Osteocyte (in vitro differentiated cells): ENCODE measurements around the gene CPLANE2. TPM values are rescaled to one million over a fixed set of nuclear protein-coding genes. Genes with fewer than 3 reads are reported as not detected.

ENCODE experiments used
- DNase-seq: peaks from one replicate; pipeline ENCODE4 v3.0.0; 2021; ENCODE audit warnings: mixed read lengths; ENCODE audit not compliant: unreplicated experiment; ENCODE audit errors: extremely low spot score
- H3K27ac Mint-ChIP-seq: one replicate; pipeline ENCODE4 v1.8.0; 2021; ENCODE audit warnings: mild to moderate bottlenecking, mixed read lengths; ENCODE audit not compliant: unreplicated experiment
- H3K27me3 Mint-ChIP-seq: one replicate; pipeline ENCODE4 v1.8.0; 2021; ENCODE audit warnings: mixed read lengths; ENCODE audit not compliant: unreplicated experiment
- H3K36me3 Mint-ChIP-seq: one replicate; pipeline ENCODE4 v1.8.0; 2021; ENCODE audit warnings: mixed read lengths; ENCODE audit not compliant: unreplicated experiment
- H3K4me1 Mint-ChIP-seq: one replicate; pipeline ENCODE4 v1.8.0; 2021; ENCODE audit warnings: mixed read lengths; ENCODE audit not compliant: unreplicated experiment
- H3K4me3 Mint-ChIP-seq: one replicate; pipeline ENCODE4 v1.8.0; 2021; ENCODE audit warnings: mild to moderate bottlenecking, moderate library complexity, mixed read lengths; ENCODE audit not compliant: unreplicated experiment
- H3K9me3 Mint-ChIP-seq: one replicate; pipeline ENCODE4 v1.8.0; 2021; ENCODE audit warnings: mixed read lengths; ENCODE audit not compliant: unreplicated experiment
- CTCF ChIP-seq: fragments of 200-600 bp; sonication (generic); IDR thresholded peaks from 2 replicates; pipeline ENCODE4 v1.5.0; 2021; ENCODE audit warnings: antibody characterized with exemption, mild to moderate bottlenecking, moderate library complexity
- total RNA-seq: library from RNA; stranded (reverse); gene quantifications from 2 replicates; pipeline ENCODE4 v1.2.1, GENCODE V29; 2021

Gene CPLANE2
- total RNA-seq, 1 donor from 2014 or later = 11.8 TPM

GRCh38 chr1:16181887-16182719 lies 54.9 kb downstream of the CPLANE2 start:
- no peaks in the 10 kb centered on the region for H3K9me3 Mint-ChIP-seq
- peak; percentile 93 for DNase-seq
- TF ChIP-seq CTCF = no peak
- H3K27ac Mint-ChIP-seq = peak overlapping the region; percentile 98
- H3K36me3 Mint-ChIP-seq = no peaks in the 10 kb centered on the region
- peak overlapping the region; percentile 42 for H3K4me3 Mint-ChIP-seq
- H3K4me1 Mint-ChIP-seq = peaks cover 66% of the 10 kb centered on the region
- H3K27me3 Mint-ChIP-seq = no peaks in the 10 kb centered on the region

Other genes starting within 250 kb of the CPLANE2 start
- not detected in 2 replicates for gene SRARP, start 232.9 kb downstream of the CPLANE2 start, total RNA-seq
- 3.4 and 4.2 TPM in 2 replicates for gene HSPB7, start 219.1 kb downstream of the CPLANE2 start, total RNA-seq
- not detected in 2 replicates for gene CLCNKA, start 215.1 kb downstream of the CPLANE2 start, total RNA-seq
- 0.34 TPM in 1 of 2 replicates, not detected in the other for gene CLCNKB, start 193.4 kb downstream of the CPLANE2 start, total RNA-seq
- 0.73 and 1.2 TPM in 2 replicates for gene FAM131C, start 163.5 kb downstream of the CPLANE2 start, total RNA-seq
- gene EPHA2, start 81.1 kb downstream of the CPLANE2 start, total RNA-seq = 152 and 155 TPM in 2 replicates
- 8.5 and 9.5 TPM in 2 replicates for gene ARHGEF19, start 24.5 kb downstream of the CPLANE2 start, total RNA-seq
- gene FBXO42, start 115.3 kb upstream of the CPLANE2 start, total RNA-seq = 22.2 and 22.8 TPM in 2 replicates
- 141 and 143 TPM in 2 replicates for gene SZRD1, start 130.1 kb upstream of the CPLANE2 start, total RNA-seq
- gene SPATA21, start 200.2 kb upstream of the CPLANE2 start, total RNA-seq = not detected in 2 replicates
- 62.0 and 67.5 TPM in 2 replicates for gene NECAP2, start 203.5 kb upstream of the CPLANE2 start, total RNA-seq